HG03097 (cell line): ENCODE measurements around the gene OTUD3.
"Not testable (repeated sequence)": the region's sequence is repeated elsewhere in the genome, so short reads cannot be mapped to it uniquely, and the experiment has no call there.

Source experiments
- ATAC-seq: cut with Tn5 transposase; IDR thresholded peaks from one replicate; pipeline ENCODE4 v1.9.1; 2021; ENCODE audit not compliant: unreplicated experiment, low FRiP score

OTUD3 gene

GRCh38 chr1:19866758-19867157, 15.4 kb upstream of the OTUD3 start:
- no peak for ATAC-seq

GRCh38 chr1:19868575-19868974, 13.6 kb upstream of the OTUD3 start:
- not testable (repeated sequence) for ATAC-seq

- ATAC-seq = not testable (repeated sequence)
These were observed 12.7 kb upstream of the OTUD3 start for GRCh38 chr1:19869453-19869852.

- ATAC-seq = no peak
These were observed 12.3 kb upstream of the OTUD3 start for GRCh38 chr1:19869929-19870328.

- no peak for ATAC-seq
These were observed 10.0 kb upstream of the OTUD3 start for GRCh38 chr1:19872190-19872589.

- ATAC-seq = no peak
These were observed 4.9 kb upstream of the OTUD3 start for GRCh38 chr1:19877181-19877750.

GRCh38 chr1:19877821-19878636, 4.2 kb upstream of the OTUD3 start:
- ATAC-seq = no peak

- no peak for ATAC-seq
These were observed 3.6 kb upstream of the OTUD3 start for GRCh38 chr1:19878637-19878985.

GRCh38 chr1:19879227-19879626, 3.0 kb upstream of the OTUD3 start:
- no peak for ATAC-seq

GRCh38 chr1:19879661-19880060, 2.5 kb upstream of the OTUD3 start:
- no peak for ATAC-seq

GRCh38 chr1:19880841-19881240, 1.4 kb upstream of the OTUD3 start:
- ATAC-seq = not testable (repeated sequence)

GRCh38 chr1:19884312-19884711, 2.1 kb downstream of the OTUD3 start:
- no peak for ATAC-seq

GRCh38 chr1:19885821-19886220, 3.6 kb downstream of the OTUD3 start:
- ATAC-seq = no peak

- no peak for ATAC-seq
These were observed 5.9 kb downstream of the OTUD3 start for GRCh38 chr1:19888112-19888511.

- ATAC-seq = no peak
These were observed 7.5 kb downstream of the OTUD3 start for GRCh38 chr1:19889656-19890055.

GRCh38 chr1:19892129-19892528, 9.9 kb downstream of the OTUD3 start:
- ATAC-seq = no peak

GRCh38 chr1:19892628-19893168, 10.5 kb downstream of the OTUD3 start:
- no peak for ATAC-seq

- no peak for ATAC-seq
These were observed 11.5 kb downstream of the OTUD3 start for GRCh38 chr1:19893687-19894086.

- ATAC-seq = no peak
These were observed 12.0 kb downstream of the OTUD3 start for GRCh38 chr1:19894218-19894617.

GRCh38 chr1:19901653-19902052, 19.5 kb downstream of the OTUD3 start:
- ATAC-seq = no peak

GRCh38 chr1:19903621-19904020, 21.4 kb downstream of the OTUD3 start:
- no peak for ATAC-seq

- ATAC-seq = no peak
These were observed 25.3 kb downstream of the OTUD3 start for GRCh38 chr1:19907456-19907855.
